Esophagus muscularis mucosa (tissue), 3 donors: ENCODE results near the gene MLKL.

Experiments used
- CTCF ChIP-seq, 3 experiments: fragments of 200-600 bp in 2 of 3; fragments of 450-650 bp in 1 of 3; sonication (generic) in 2 of 3; IDR thresholded peaks; one replicate each; pipeline ENCODE4 v1.5.1; 2017 to 2019; ENCODE audit warnings: antibody characterized with exemption in 3 of 3, mild to moderate bottlenecking in 2 of 3, moderate library complexity in 1 of 3
- POLR2A ChIP-seq: fragments of 450-650 bp; IDR thresholded peaks from one replicate; pipeline ENCODE4 v1.6.1; 2017; ENCODE audit warnings: antibody characterized with exemption, moderate library complexity, mild to moderate bottlenecking, low read depth
- POLR2AphosphoS5 ChIP-seq, 2 donors: sonication (generic); formaldehyde crosslinking; IDR thresholded peaks; one replicate each; pipeline ENCODE4 v1.6.1; 2017; ENCODE audit warnings: antibody characterized with exemption in 2 of 2

DNA sequence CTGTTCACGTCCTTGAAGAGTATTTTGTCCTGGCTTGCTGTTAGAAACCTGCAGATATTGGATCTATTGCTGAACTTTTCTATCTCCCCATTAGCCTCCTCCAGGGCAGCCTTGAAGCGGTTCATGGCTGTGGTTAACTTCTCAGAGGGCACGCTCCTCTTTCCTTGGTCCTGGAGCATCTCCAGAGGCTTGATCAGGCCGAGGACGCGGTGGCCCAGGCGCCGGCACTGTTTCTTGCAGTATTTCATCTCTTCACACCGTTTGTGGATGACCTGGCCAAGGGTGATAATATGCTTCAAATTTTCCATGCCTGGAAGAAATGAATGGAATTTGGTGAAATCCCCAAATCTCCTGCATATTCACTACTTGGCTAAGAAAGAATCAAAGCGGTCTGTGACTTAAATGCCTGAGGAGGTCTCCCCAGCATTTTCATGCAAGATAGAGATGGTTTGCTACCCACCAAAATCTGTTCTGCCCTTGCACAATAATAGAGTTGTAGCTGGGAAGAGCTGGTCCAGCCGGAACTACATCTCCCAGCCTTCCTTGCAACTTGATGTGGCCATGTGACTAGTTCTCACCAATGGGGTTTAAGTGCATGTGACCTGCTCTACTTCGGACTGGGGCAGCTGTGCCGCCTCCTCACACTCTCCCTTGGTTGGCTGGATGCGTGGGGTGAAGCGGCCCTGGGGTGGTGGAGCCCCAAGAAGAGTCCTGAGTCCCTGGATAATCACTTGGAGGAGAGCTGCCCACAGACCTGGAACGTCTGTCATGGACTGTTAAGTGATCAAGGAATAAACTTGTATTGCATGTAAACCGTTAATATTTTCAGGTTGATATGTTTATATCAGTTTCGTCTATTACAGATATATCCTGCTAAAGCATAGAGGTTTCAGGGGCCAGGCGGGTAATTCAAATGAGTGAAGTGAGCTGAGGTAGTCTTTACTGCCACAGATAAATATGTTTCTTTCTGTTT lies 4.9 kb downstream of the MLKL start:
- TF ChIP-seq CTCF (IDR thresholded peaks at IDR 0.05) (no peak), POLR2AphosphoS5 (IDR thresholded peaks at IDR 0.05) (peak; percentile 73 to 82), POLR2A (no peak)
